Femur (tissue), 1 donor: ENCODE data around the gene FLACC1.
"Not testable (repeated sequence)": the region's sequence is repeated elsewhere in the genome, so short reads cannot be mapped to it uniquely, and the experiment has no call there.

Experiments
- DNase-seq: peaks from one replicate; pipeline ENCODE4 v3.0.0-alpha.2; 2017

Gene FLACC1

GRCh38 chr2:201348758-201349157 is 8.4 kb downstream of the FLACC1 start:
- no peak for DNase-seq

GRCh38 chr2:201347138-201347537 is 10.0 kb downstream of the FLACC1 start:
- DNase-seq, result no peak

GRCh38 chr2:201345625-201346213 is 11.4 kb downstream of the FLACC1 start:
- no peak for DNase-seq

- DNase-seq, result peak; percentile 8
Measured at GRCh38 chr2:201344663-201345366, 12.3 kb downstream of the FLACC1 start.

- no peak for DNase-seq
Measured at GRCh38 chr2:201343559-201343958, 13.6 kb downstream of the FLACC1 start.

GRCh38 chr2:201342923-201343322 is 14.2 kb downstream of the FLACC1 start:
- no peak for DNase-seq

GRCh38 chr2:201329409-201329808 is 27.7 kb downstream of the FLACC1 start:
- no peak for DNase-seq

- DNase-seq, result no peak
Measured at GRCh38 chr2:201327678-201328077, 29.5 kb downstream of the FLACC1 start.

- DNase-seq, result no peak
Measured at GRCh38 chr2:201322772-201323171, 34.4 kb downstream of the FLACC1 start.

GRCh38 chr2:201320701-201321100 is 36.4 kb downstream of the FLACC1 start:
- DNase-seq, result no peak

- no peak for DNase-seq
Measured at GRCh38 chr2:201320257-201320656, 36.9 kb downstream of the FLACC1 start.

GRCh38 chr2:201319511-201319910 is 37.6 kb downstream of the FLACC1 start:
- DNase-seq, result no peak

GRCh38 chr2:201313362-201313761 is 43.8 kb downstream of the FLACC1 start:
- DNase-seq, result no peak

GRCh38 chr2:201308914-201309313 is 48.2 kb downstream of the FLACC1 start:
- DNase-seq, result no peak

GRCh38 chr2:201307876-201308275 is 49.3 kb downstream of the FLACC1 start:
- no peak for DNase-seq

- not testable (repeated sequence) for DNase-seq
Measured at GRCh38 chr2:201299929-201300328, 57.2 kb downstream of the FLACC1 start.

GRCh38 chr2:201298462-201299052 is 58.6 kb downstream of the FLACC1 start:
- DNase-seq, result no peak

- not testable (repeated sequence) for DNase-seq
Measured at GRCh38 chr2:201290457-201291148, 66.5 kb downstream of the FLACC1 start.

GRCh38 chr2:201285499-201285898 is 71.6 kb downstream of the FLACC1 start:
- no peak for DNase-seq

- no peak for DNase-seq
Measured at GRCh38 chr2:201280191-201281040, 76.7 kb downstream of the FLACC1 start.

GRCh38 chr2:201279079-201279478 is 78.1 kb downstream of the FLACC1 start:
- no peak for DNase-seq

- DNase-seq, result no peak
Measured at GRCh38 chr2:201276511-201276910, 80.6 kb downstream of the FLACC1 start.

GRCh38 chr2:201275990-201276389 is 81.2 kb downstream of the FLACC1 start:
- DNase-seq, result no peak
